Effector CD4-positive, alpha-beta T cell (primary cell): ENCODE measurements around the gene ANKRD23.

Experiments
- DNase-seq: peaks from one replicate; pipeline ENCODE4 v3.0.0-alpha.2; 2020

The ANKRD23 gene

GRCh38 chr2:96792772-96793749 lies 50.8 kb downstream of the ANKRD23 start:
- DNase-seq = no peak

GRCh38 chr2:96789245-96789617 lies 54.6 kb downstream of the ANKRD23 start:
- no peak for DNase-seq

GRCh38 chr2:96788442-96789244 lies 55.2 kb downstream of the ANKRD23 start:
- DNase-seq = no peak
